ENCODE data around the gene DHX16. TPM values are rescaled to one million over a fixed set of nuclear protein-coding genes. Genes with fewer than 3 reads are reported as not detected.

Gene DHX16
- total and polyA plus RNA-seq, 2 of the 4 experiments (the other 2 are of a cell fraction): 47.9 to 48.4 TPM

GRCh38 chr6:30640481-30640880, 32.3 kb downstream of the DHX16 start:
- H3K9me1 ChIP-seq (ENCODE audit: insufficient read depth, low read length): no peaks in the 10 kb centered on the region; the same call in 1 of the 2 replicates
- ATAC-seq (ENCODE audit: low read depth) (no peak), DNase-seq (no peak)
- no peak overlapping the region for H2BK20ac ChIP-seq (ENCODE audit: low read depth, low read length)
- no peak overlapping the region for H3K27ac ChIP-seq (ENCODE audit: insufficient read depth, low read length)
- dilution Hi-C loops (cut with HindIII; ENCODE audit: low sequenced_read_pairs, unreplicated experiment): no loop called here
- no peak overlapping the region for H3K23ac ChIP-seq (ENCODE audit: low read depth, low read length)
- H3K56ac ChIP-seq (ENCODE audit: extremely low read depth, insufficient read depth, low read length): no peak overlapping the region
- no peak overlapping the region for H3K14ac ChIP-seq (replicated peaks; ENCODE audit: low read depth, low read length)
- H3K4me3 ChIP-seq (ENCODE audit: insufficient read depth, low read depth, low read length): no peak overlapping the region
- no peak overlapping the region for H2AFZ ChIP-seq (replicated peaks; ENCODE audit: low read length, poor library complexity)
- in situ Hi-C loops (cut with MboI; ENCODE audit: low sequenced_read_pairs): no loop called here
- intact Hi-C loops (cut with micrococcal nuclease): loop anchor here (1.0 kb wide), 1 partner anchor 8 kb away; no protein-coding TSS in a partner anchor
- H3K79me1 ChIP-seq (ENCODE audit: low read depth in 1 of 2, low read length in 2 of 2): peaks cover 7 to 12% of the 10 kb centered on the region in 2 experiments; a peak in 3 of 4 replicates
- POLR2A ChIA-PET (ENCODE audit: unreplicated experiment): no interaction called here
- H4K91ac ChIP-seq (ENCODE audit: insufficient read depth, low read depth, low read length): no peak overlapping the region
- no peak overlapping the region for H3K9ac ChIP-seq (ENCODE audit: low read depth, low read length)
- no peak overlapping the region for H2BK5ac ChIP-seq (ENCODE audit: low read depth, low read length, poor library complexity, severe bottlenecking)
- H2AK5ac ChIP-seq (ENCODE audit: low read depth, low read length): no peak overlapping the region
- H3K4me2 ChIP-seq (ENCODE audit: low read depth, low read length): no peak overlapping the region
- BruUV-seq (replicated peaks): no TSS peak
- no peak overlapping the region for H3K18ac ChIP-seq (ENCODE audit: low read depth, low read length)
- H3K36me3 ChIP-seq (ENCODE audit: control insufficient read depth, insufficient read depth, low read length): peaks cover 39% of the 10 kb centered on the region
- no peaks in the 10 kb centered on the region for H3K9me3 ChIP-seq (ENCODE audit: control insufficient read depth, insufficient read depth, low read length)
- H2BK120ac ChIP-seq (ENCODE audit: low read depth, low read length): no peak overlapping the region
- H2BK15ac ChIP-seq (ENCODE audit: low read depth, low read length): no peak overlapping the region
- H4K8ac ChIP-seq (ENCODE audit: low read depth in 2 of 2, low read length in 2 of 2): no peak overlapping the region
- CTCF ChIA-PET: interaction anchor here (2.2 kb wide), 1 partner anchor 32 kb away, joined by 5 read pairs; the partner anchor contains the start of gene DHX16
- no peak overlapping the region for H4K5ac ChIP-seq (ENCODE audit: low read depth, low read length)
- no peaks in the 10 kb centered on the region for H3K27me3 ChIP-seq (ENCODE audit: control insufficient read depth, insufficient read depth, low read length)
- TF ChIP-seq USF2 (IDR thresholded peaks at IDR 0.05; ENCODE audit: low read depth, low read length): no peak
- WGBS, 2 experiments (ENCODE audit: extremely low coverage in 2 of 2, insufficient read length in 1 of 2): 84% methylated on average over 4 of the region's 10 CpGs; no CpG with 5 or more reads in 1 of the 2 experiments
- H2AK9ac ChIP-seq (replicated peaks; ENCODE audit: low read depth, low read length, poor library complexity): no peak overlapping the region
- no peaks in the 10 kb centered on the region for H4K20me1 ChIP-seq (ENCODE audit: insufficient read depth, low read length)
- H3K4ac ChIP-seq (ENCODE audit: low read depth, low read length): no peak overlapping the region
- H3K4me1 ChIP-seq (ENCODE audit: control insufficient read depth, insufficient read depth, low read length): no peaks in the 10 kb centered on the region

All from IMR-90 (cell line).